Ishikawa (cell line): ENCODE measurements around the gene PHYH.

Source experiments
- CEBPB ChIP-seq: IDR thresholded peaks from 2 replicates; pipeline ENCODE4 v1.6.1; 2012
- CREB1 ChIP-seq: IDR thresholded peaks from 2 replicates; pipeline ENCODE4 v1.6.1; 2012; ENCODE audit warnings: low read depth
- EGR1 ChIP-seq: IDR thresholded peaks from 2 replicates; pipeline ENCODE4 v1.6.1; 2012
- EP300 ChIP-seq: IDR thresholded peaks from 2 replicates; pipeline ENCODE4 v1.6.1; 2012; ENCODE audit warnings: borderline replicate concordance
- FOXM1 ChIP-seq: IDR thresholded peaks from 2 replicates; pipeline ENCODE4 v1.6.1; 2012; ENCODE audit warnings: low read depth, borderline replicate concordance
- MAX ChIP-seq: IDR thresholded peaks from 2 replicates; pipeline ENCODE4 v1.6.1; 2012
- NFIC ChIP-seq: IDR thresholded peaks from 2 replicates; pipeline ENCODE4 v1.6.1; 2012
- RAD21 ChIP-seq: IDR thresholded peaks from 2 replicates; pipeline ENCODE4 v1.6.1; 2012; ENCODE audit warnings: low read depth
- REST ChIP-seq: IDR thresholded peaks from 2 replicates; pipeline ENCODE4 v1.6.1; 2012; ENCODE audit warnings: low read depth, mild to moderate bottlenecking
- TAF1 ChIP-seq: IDR thresholded peaks from 2 replicates; pipeline ENCODE4 v1.6.1; 2012; ENCODE audit warnings: low read depth, mild to moderate bottlenecking
- TCF12 ChIP-seq: IDR thresholded peaks from 2 replicates; pipeline ENCODE4 v1.6.1; 2012; ENCODE audit warnings: low read depth
- TEAD4 ChIP-seq: IDR thresholded peaks from 2 replicates; pipeline ENCODE4 v1.6.1; 2012
- USF1 ChIP-seq: IDR thresholded peaks from 2 replicates; pipeline ENCODE4 v1.6.1; 2012
- YY1 ChIP-seq: IDR thresholded peaks from 2 replicates; pipeline ENCODE4 v1.6.1; 2012; ENCODE audit warnings: low read depth
- ZBTB7A ChIP-seq: IDR thresholded peaks from 2 replicates; pipeline ENCODE4 v1.6.1; 2012; ENCODE audit warnings: low read depth

The PHYH gene

GRCh38 chr10:13317474-13317873 lies 17.6 kb upstream of the PHYH start:
- TF ChIP-seq RAD21 (no peak), REST (no peak), CREB1 (no peak), CEBPB (no peak)

GRCh38 chr10:13316635-13317311 lies 16.9 kb upstream of the PHYH start:
- TF ChIP-seq MAX (no peak), USF1 (no peak), FOXM1 (no peak), CREB1 (no peak), TCF12 (no peak), EP300 (no peak), YY1 (no peak), EGR1 (no peak), REST (no peak), ZBTB7A (no peak), NFIC (no peak), TEAD4 (no peak), CEBPB (no peak), TAF1 (no peak), RAD21 (no peak)

- TF ChIP-seq TCF12 (no peak), FOXM1 (no peak), ZBTB7A (no peak), REST (no peak), TAF1 (no peak), CREB1 (no peak), MAX (no peak), CEBPB (no peak), TEAD4 (no peak), RAD21 (no peak), USF1 (no peak), EGR1 (no peak), YY1 (no peak), NFIC (no peak), EP300 (no peak)
Measured at GRCh38 chr10:13315361-13315760, 15.5 kb upstream of the PHYH start.

- no peak for TF ChIP-seq EP300
- no peak for TF ChIP-seq TEAD4
- TF ChIP-seq USF1: no peak
- TF ChIP-seq FOXM1: no peak
Measured at GRCh38 chr10:13311177-13311575, 11.3 kb upstream of the PHYH start.
